Ectodermal cell (in vitro differentiated cells): Measurements from ENCODE around the gene B4GALT1.
"Not testable (repeated sequence)": the region's sequence is repeated elsewhere in the genome, so short reads cannot be mapped to it uniquely, and the experiment has no call there.

ENCODE experiments used
- H3K27ac ChIP-seq: 2 replicates; pipeline ENCODE4 v1.7.0; 2013; ENCODE audit warnings: mild to moderate bottlenecking, low read depth, low read length; ENCODE audit not compliant: insufficient read depth, poor library complexity, severe bottlenecking
- H3K27me3 ChIP-seq: 2 replicates; pipeline ENCODE4 v1.7.0; 2013; ENCODE audit warnings: mild to moderate bottlenecking, low read length; ENCODE audit not compliant: insufficient read depth, control insufficient read depth, poor library complexity, severe bottlenecking
- H3K36me3 ChIP-seq: one replicate; pipeline ENCODE4 v1.7.0; 2013; ENCODE audit warnings: low read length; ENCODE audit not compliant: control insufficient read depth, insufficient read depth
- H3K4me1 ChIP-seq: one replicate; pipeline ENCODE4 v1.7.0; 2013; ENCODE audit warnings: low read length; ENCODE audit not compliant: control insufficient read depth, insufficient read depth
- H3K4me3 ChIP-seq: 2 replicates; pipeline ENCODE4 v1.7.0; 2013; ENCODE audit warnings: low read depth, low read length, control low read depth; ENCODE audit not compliant: insufficient read depth
- H3K9me3 ChIP-seq: 2 replicates; pipeline ENCODE4 v1.7.0; 2013; ENCODE audit warnings: mild to moderate bottlenecking, low read length, moderate library complexity; ENCODE audit not compliant: control insufficient read depth
- WGBS, 2 experiments: methylation state at CpG; one replicate each; pipeline ENCODE4 v1.1.7; 2013; ENCODE audit warnings: missing lambda C conversion rate in 2 of 2; 5-methylcytosine and 5-hydroxymethylcytosine counted together

The B4GALT1 gene

DNA sequence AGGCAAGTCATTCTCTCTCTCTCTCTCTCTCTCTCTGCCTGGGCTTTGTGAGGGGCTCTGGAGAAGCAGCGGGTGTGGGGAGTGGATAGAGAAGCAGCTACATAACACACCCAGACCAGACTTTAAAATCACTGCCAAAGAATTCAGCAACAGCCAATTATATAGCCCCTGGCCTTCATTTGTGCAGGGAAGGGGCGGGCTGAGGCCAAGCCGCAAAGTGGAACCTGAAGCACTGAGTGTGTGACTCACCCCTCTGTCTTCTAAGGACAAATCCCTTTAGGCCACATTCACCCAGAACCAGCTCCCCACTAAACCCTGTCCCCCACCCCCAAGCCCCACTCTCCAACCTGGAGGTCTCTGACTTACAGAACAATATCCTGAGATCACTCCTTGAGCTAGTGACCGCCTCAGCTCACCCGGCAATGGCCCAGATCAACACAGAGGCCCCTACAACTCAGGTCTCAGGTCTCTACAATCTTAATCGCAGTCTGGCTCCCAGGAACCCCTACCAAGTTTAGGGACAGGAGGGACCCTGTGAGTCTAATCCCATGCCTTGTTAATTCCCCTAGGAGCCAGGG is 6.0 kb downstream of the B4GALT1 start:
- Histone ChIP-seq H3K4me3 (no peak overlapping the region), H3K27me3 (peaks cover 9% of the 10 kb centered on the region), H3K9me3 (no peaks in the 10 kb centered on the region), H3K27ac (no peak overlapping the region), H3K4me1 (peaks cover 45% of the 10 kb centered on the region), H3K36me3 (no peaks in the 10 kb centered on the region)
- 80 to 81% methylated on average over 5 to 6 of the region's 6 CpGs for WGBS, 2 experiments

DNA sequence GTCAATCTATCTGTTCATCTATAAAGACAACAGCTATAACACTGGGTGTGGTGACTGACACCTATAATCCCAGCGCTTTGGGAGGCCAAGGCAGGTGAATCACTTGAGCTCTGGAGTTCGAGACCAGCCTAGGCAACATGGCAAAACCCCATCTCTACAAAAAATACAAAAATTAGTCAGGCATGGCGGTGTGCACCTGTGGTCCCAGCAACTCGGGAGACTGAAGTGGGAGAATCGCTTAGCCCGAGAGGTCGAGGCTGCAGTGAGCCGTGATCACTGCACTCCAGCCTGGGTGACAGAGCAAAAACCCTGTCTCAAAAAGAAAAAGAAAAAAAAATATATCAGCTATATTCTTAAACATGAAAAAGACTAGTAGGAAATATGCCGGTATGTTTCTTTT is 6.7 kb downstream of the B4GALT1 start:
- 84 to 93% methylated on average over 8 of the region's 9 CpGs for WGBS, 2 experiments
- H3K4me1 ChIP-seq: peaks cover 39% of the 10 kb centered on the region
- H3K27ac ChIP-seq, H3K27me3 ChIP-seq, H3K36me3 ChIP-seq, H3K9me3 ChIP-seq, H3K4me3 ChIP-seq: not testable (repeated sequence)

DNA sequence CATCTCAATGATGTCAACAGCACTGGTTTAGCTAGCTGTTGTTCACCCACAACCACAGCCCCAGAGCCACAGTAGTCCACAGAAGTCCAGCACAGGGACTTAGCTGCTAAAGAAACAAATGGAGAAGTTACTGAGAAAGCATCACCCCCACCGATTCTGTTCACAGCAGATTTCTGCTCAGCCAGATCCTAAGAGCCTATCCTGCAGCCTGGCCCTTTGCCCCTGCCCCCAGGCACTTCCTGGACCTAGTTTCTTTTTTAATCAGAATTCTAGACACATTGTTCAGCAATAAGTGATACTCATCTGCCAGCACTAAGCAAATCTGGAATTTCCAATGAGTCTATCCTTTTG is 7.4 kb downstream of the B4GALT1 start:
- H3K27ac ChIP-seq: no peak overlapping the region
- 79 to 82% methylated on average over 1 of the region's 1 CpG for WGBS, 2 experiments
- H3K27me3 ChIP-seq: peaks cover 4% of the 10 kb centered on the region
- peaks cover 35% of the 10 kb centered on the region for H3K4me1 ChIP-seq
- no peaks in the 10 kb centered on the region for H3K9me3 ChIP-seq
- no peak overlapping the region for H3K4me3 ChIP-seq
- H3K36me3 ChIP-seq: no peaks in the 10 kb centered on the region

DNA sequence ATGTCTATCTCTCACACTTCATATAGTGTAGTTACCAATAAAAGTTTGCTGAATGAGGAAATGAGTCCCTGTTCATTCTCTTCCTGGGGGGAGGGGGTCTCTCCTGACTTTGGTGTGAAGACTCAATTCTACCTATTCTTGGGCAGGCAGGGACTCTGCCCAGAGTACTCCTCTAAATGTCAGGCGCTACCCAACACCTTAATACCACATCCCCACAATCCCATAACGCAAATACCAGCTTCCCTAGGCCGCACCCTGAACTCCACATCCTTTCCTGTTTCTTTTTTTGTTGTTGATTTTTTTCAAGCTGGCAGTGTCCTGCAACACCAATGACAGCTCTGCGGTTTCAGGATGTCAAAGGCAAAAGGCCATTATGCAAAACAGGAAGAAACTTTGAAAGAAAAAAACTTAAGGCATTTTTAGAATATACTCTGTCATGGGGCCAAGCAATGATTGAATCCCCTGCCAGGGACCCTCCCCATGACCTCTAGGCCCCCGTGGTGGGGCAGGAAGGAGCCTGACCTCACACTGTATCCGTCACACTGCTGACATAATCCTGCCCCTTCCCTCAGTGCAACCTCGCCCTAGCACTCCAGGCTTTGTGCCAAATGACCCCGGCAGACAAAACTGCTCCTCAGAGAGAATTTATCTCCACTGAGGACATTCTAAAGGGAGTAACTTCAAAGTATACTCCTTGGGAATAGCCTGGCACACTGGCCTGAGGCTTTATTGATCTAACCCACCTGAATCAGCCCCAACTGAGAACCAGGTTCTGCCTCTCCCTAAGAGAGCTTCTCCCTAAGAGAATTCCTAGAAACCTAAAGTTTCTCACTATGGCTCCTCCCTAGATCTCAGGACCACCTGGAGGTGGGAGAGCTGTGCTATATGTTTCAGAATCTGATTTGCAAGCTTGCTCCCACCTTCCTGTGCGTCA is 8.0 kb downstream of the B4GALT1 start:
- H3K27ac ChIP-seq: no peak overlapping the region
- no peaks in the 10 kb centered on the region for H3K9me3 ChIP-seq
- H3K36me3 ChIP-seq: no peaks in the 10 kb centered on the region
- H3K27me3 ChIP-seq: peaks cover 1% of the 10 kb centered on the region
- no peak overlapping the region for H3K4me3 ChIP-seq
- WGBS, 2 experiments: 62 to 67% methylated on average over 9 of the region's 9 CpGs
- H3K4me1 ChIP-seq: peaks cover 35% of the 10 kb centered on the region

DNA sequence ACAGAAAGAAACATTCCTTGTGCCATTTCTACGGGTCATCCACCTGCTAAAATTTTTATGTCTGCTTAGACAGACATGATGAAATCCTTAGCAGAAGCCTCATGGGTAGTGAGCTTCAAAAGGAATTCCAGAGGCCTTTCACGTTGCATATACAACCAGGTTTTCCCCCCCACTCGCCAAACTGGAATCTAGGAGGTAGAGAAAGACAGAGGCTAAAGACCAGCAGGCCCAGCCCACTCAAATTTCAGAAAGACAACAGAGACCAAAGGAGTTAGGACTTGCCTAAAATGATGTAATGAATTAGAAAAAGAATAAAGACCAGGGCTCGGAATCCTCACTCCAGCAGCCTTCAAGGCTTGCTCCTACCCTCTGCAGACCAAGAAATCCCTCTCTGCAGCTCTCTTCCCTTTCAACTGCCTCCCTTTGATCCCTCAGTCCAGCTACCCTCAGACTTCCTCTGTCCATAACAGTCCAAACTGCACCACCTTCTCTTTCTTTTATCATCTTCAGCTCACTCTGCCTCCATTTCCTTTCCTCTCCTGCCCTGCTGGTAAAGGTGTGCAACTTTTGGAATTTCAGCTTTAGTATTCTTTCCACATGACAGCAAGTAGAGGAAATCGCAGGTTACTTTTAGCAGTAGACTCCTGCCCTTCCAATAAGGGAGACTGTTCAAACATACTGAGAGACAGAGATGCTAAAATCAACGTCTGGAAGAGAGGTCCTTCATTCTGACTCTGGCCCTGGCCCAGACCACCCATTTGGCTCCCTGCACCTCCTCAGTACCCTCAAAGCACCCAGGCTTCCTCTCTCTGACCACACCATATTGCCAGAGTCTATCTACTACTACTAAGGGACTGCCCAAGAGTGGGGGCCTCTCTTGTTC is 8.9 kb downstream of the B4GALT1 start:
- Histone ChIP-seq H3K36me3 (no peaks in the 10 kb centered on the region), H3K4me1 (peaks cover 35% of the 10 kb centered on the region), H3K9me3 (no peaks in the 10 kb centered on the region), H3K27ac (no peak overlapping the region), H3K27me3 (no peaks in the 10 kb centered on the region), H3K4me3 (no peak overlapping the region)
- 63 to 66% methylated on average over 6 of the region's 6 CpGs for WGBS, 2 experiments

DNA sequence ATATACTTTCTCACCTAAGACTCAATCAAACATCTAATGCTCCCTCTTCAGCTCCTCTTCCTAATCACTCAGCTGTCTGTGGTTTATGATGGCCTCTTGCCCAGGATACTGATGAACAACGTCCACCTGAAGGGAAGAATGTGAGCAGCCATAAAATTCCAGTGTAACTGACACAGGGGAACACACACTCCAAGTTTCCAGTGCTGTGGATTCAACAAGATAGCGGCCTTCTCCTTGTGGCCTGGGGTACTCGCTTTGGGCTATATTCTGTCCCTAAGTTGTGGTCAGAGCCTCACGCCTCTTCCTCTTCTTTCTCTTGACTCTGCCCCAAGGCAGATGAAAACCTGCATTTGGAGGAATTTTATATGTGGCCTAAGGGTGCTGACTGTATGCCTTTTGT is 11.7 kb downstream of the B4GALT1 start:
- no peak overlapping the region for H3K4me3 ChIP-seq
- 91 to 95% methylated on average over 4 of the region's 4 CpGs for WGBS, 2 experiments
- peaks cover 24% of the 10 kb centered on the region for H3K4me1 ChIP-seq
- H3K27me3 ChIP-seq: no peaks in the 10 kb centered on the region
- H3K36me3 ChIP-seq: no peaks in the 10 kb centered on the region
- no peaks in the 10 kb centered on the region for H3K9me3 ChIP-seq
- no peak overlapping the region for H3K27ac ChIP-seq

DNA sequence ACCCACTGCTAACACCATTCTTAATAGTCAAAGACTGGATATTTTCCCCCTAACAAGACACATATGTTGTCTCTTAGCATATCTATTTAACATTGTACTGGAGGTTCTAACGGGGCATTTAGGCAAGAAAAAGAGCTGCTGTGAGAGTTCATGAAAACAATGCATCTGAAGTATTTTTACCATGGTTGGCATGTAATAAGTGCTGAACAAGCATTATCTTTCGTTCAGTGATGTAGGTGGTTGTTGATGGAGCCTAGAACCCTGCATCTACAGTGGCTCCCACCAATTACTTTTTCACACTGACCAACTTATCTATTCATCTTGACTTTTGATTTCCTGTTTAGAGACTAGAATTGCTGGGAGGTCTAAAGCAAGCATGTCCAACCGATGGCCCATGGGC is 12.8 kb downstream of the B4GALT1 start:
- Histone ChIP-seq H3K36me3 (no peaks in the 10 kb centered on the region), H3K27ac (no peak overlapping the region), H3K27me3 (no peaks in the 10 kb centered on the region), H3K9me3 (no peaks in the 10 kb centered on the region), H3K4me1 (peaks cover 18% of the 10 kb centered on the region), H3K4me3 (no peak overlapping the region)
- 63 to 89% methylated on average over 2 to 3 of the region's 3 CpGs for WGBS, 2 experiments

DNA sequence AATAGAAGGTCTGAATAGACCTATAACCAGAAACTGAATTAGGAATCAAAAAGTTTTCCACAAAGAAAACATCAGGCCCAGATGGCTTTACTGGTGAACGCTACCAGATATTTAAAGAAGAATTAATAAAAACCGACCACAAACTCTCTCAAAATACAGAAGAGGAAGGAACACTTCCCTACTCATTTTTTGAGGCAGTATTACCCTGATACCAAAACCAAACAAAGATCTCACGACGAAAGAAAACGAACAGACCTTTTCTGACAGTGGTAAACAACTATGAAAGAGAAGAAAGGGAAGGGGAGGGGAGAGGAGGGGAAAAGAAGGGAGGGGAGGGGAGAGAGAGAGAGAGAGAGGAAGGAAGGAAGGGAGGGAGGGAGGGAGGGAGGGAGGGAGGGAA is 13.5 kb downstream of the B4GALT1 start:
- Histone ChIP-seq H3K4me1 (peaks cover 11% of the 10 kb centered on the region), H3K27me3 (no peaks in the 10 kb centered on the region), H3K9me3 (no peaks in the 10 kb centered on the region), H3K4me3 (no peak overlapping the region), H3K36me3 (no peaks in the 10 kb centered on the region), H3K27ac (no peak overlapping the region)
- 56 to 73% methylated on average over 5 of the region's 5 CpGs for WGBS, 2 experiments

DNA sequence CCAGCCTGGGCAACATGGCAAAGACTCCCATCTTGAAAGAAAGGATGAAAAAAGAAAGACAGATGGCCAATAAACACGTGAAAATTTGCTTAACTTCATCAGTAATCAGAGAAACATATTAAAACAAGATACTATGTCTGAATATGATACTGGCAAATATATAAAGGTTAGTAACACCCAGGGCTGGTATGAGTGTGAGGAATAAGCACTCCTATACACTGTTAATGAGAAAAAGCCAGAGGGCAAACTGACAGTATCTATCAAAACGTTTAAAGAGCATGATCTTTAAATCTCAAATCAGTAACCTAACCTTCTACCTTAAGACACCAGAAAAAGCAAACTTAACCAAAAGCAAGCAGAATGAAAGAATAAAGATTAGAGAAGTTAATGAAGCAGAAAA is 14.1 kb downstream of the B4GALT1 start:
- H3K4me3 ChIP-seq: no peak overlapping the region
- no peak overlapping the region for H3K27ac ChIP-seq
- no peaks in the 10 kb centered on the region for H3K27me3 ChIP-seq
- no peaks in the 10 kb centered on the region for H3K36me3 ChIP-seq
- no peaks in the 10 kb centered on the region for H3K9me3 ChIP-seq
- H3K4me1 ChIP-seq: peaks cover 4% of the 10 kb centered on the region
- 81% methylated on average over 2 of the region's 2 CpGs; no CpG with 5 or more reads in 1 of the 2 experiments for WGBS, 2 experiments

DNA sequence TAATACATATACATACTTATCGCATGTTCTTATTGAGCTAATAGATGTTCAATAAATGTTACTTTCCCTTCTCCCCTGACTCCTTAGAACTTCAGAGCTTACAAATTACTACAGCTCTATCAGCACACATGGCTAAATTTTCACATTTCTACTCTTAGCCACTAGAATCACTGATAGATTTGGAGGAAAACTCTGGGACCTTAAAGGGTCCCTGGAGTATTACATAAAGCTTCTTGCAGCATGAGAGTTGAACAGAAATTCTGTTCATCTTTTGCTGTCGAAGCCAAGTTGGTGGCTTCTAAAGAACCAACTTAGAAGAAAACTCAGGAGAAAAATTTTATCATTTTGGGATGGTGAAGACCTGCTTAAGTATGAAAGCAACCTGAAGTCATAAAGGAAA is 15.5 kb downstream of the B4GALT1 start:
- Histone ChIP-seq H3K4me3 (no peak overlapping the region), H3K27me3 (no peaks in the 10 kb centered on the region), H3K27ac (no peak overlapping the region), H3K9me3 (no peaks in the 10 kb centered on the region), H3K4me1 (no peaks in the 10 kb centered on the region), H3K36me3 (no peaks in the 10 kb centered on the region)
- WGBS, 2 experiments: 96 to 97% methylated on average over 1 of the region's 2 CpGs
